ENCODE measurements around the gene GPR153. TPM values are rescaled to one million over a fixed set of nuclear protein-coding genes. Genes with fewer than 3 reads are reported as not detected.

The GPR153 gene
- polyA plus RNA-seq, 1 donor from 2014 or later = 26.9 TPM

DNA sequence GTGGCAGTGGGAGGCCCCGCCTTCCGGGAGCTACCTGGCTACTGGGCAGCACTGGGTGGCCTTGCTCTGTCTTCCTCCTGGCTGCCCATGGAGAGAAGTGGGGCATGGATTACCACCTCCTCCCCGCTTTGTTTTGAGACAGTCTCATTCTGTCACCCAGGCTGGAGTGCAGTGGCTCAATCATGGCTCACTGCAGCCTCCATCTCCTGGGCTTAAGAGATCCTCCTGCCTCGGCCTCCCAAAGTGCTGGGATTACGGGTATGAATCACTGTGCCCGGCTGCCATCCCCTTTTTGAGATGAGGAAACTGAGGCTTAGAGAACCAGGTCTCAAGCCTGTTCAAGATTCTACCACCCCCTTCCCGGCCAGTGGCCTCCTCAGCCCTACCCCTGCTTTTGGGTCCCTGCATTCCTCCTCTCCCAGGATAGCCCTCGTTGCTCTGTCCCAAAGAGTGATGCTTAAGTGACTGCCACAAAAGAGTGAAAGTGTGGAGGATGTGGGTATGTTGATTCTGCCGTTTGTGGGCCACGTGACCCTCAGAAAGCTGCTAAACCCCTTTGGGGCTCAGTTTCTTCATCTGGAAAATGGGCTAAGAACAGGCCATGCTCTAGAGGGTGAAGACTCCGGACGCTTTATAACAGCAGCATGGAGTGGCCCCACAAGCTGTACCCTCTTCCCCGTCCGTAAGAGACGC lies 9.1 kb downstream of the GPR153 start:
- Histone ChIP-seq H3K9me2 (ENCODE audit: insufficient read depth, low read length) (no peaks in the 10 kb centered on the region), H3K36me3 (ENCODE audit: insufficient read depth, low read length) (peaks cover 7% of the 10 kb centered on the region), H3K9ac (ENCODE audit: low read length) (no peak overlapping the region), H3K27me3 (ENCODE audit: insufficient read depth, low read depth, low read length) (peaks cover 20% of the 10 kb centered on the region), H2AFZ (ENCODE audit: low read depth, low read length) (no peak overlapping the region), H3K27ac (ENCODE audit: low read length) (no peak overlapping the region), H4K20me1 (ENCODE audit: insufficient read depth) (no peaks in the 10 kb centered on the region), H3F3A (ENCODE audit: insufficient read depth, low read length, poor library complexity, severe bottlenecking) (no peaks in the 10 kb centered on the region), H3K9me3 (ENCODE audit: low read length) (no peaks in the 10 kb centered on the region), H3K4me2 (ENCODE audit: low read length) (no peak overlapping the region), H3K79me2 (replicated peaks; ENCODE audit: insufficient read depth, low read length) (no peaks in the 10 kb centered on the region), H3K4me3 (ENCODE audit: low read length) (no peak overlapping the region)
- TF ChIP-seq POLR2AphosphoS5 (IDR thresholded peaks at IDR 0.05) = no peak
- no peak for TF ChIP-seq SMC3 (conservative IDR thresholded peaks at IDR 0.05; ENCODE audit: poor library complexity)
- TF ChIP-seq EP300 (conservative IDR thresholded peaks at IDR 0.05; ENCODE audit: poor library complexity, severe bottlenecking) = no peak
- TF ChIP-seq TAF1 (IDR thresholded peaks at IDR 0.05; ENCODE audit: low read depth) = no peak
- TF ChIP-seq EZH2 (IDR thresholded peaks at IDR 0.05; ENCODE audit: borderline replicate concordance, insufficient read depth, low read length, poor library complexity, severe bottlenecking) = no peak
- TF ChIP-seq, protein P1, sequence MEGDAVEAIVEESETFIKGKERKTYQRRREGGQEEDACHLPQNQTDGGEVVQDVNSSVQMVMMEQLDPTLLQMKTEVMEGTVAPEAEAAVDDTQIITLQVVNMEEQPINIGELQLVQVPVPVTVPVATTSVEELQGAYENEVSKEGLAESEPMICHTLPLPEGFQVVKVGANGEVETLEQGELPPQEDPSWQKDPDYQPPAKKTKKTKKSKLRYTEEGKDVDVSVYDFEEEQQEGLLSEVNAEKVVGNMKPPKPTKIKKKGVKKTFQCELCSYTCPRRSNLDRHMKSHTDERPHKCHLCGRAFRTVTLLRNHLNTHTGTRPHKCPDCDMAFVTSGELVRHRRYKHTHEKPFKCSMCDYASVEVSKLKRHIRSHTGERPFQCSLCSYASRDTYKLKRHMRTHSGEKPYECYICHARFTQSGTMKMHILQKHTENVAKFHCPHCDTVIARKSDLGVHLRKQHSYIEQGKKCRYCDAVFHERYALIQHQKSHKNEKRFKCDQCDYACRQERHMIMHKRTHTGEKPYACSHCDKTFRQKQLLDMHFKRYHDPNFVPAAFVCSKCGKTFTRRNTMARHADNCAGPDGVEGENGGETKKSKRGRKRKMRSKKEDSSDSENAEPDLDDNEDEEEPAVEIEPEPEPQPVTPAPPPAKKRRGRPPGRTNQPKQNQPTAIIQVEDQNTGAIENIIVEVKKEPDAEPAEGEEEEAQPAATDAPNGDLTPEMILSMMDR (IDR thresholded peaks at IDR 0.05; ENCODE audit: poor library complexity, severe bottlenecking) = no peak
- TF ChIP-seq, protein P2, sequence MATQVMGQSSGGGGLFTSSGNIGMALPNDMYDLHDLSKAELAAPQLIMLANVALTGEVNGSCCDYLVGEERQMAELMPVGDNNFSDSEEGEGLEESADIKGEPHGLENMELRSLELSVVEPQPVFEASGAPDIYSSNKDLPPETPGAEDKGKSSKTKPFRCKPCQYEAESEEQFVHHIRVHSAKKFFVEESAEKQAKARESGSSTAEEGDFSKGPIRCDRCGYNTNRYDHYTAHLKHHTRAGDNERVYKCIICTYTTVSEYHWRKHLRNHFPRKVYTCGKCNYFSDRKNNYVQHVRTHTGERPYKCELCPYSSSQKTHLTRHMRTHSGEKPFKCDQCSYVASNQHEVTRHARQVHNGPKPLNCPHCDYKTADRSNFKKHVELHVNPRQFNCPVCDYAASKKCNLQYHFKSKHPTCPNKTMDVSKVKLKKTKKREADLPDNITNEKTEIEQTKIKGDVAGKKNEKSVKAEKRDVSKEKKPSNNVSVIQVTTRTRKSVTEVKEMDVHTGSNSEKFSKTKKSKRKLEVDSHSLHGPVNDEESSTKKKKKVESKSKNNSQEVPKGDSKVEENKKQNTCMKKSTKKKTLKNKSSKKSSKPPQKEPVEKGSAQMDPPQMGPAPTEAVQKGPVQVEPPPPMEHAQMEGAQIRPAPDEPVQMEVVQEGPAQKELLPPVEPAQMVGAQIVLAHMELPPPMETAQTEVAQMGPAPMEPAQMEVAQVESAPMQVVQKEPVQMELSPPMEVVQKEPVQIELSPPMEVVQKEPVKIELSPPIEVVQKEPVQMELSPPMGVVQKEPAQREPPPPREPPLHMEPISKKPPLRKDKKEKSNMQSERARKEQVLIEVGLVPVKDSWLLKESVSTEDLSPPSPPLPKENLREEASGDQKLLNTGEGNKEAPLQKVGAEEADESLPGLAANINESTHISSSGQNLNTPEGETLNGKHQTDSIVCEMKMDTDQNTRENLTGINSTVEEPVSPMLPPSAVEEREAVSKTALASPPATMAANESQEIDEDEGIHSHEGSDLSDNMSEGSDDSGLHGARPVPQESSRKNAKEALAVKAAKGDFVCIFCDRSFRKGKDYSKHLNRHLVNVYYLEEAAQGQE (IDR thresholded peaks at IDR 0.05; ENCODE audit: borderline replicate concordance) = no peak
- no peak for TF ChIP-seq MXI1 (conservative IDR thresholded peaks at IDR 0.05; ENCODE audit: poor library complexity, severe bottlenecking)

DNA sequence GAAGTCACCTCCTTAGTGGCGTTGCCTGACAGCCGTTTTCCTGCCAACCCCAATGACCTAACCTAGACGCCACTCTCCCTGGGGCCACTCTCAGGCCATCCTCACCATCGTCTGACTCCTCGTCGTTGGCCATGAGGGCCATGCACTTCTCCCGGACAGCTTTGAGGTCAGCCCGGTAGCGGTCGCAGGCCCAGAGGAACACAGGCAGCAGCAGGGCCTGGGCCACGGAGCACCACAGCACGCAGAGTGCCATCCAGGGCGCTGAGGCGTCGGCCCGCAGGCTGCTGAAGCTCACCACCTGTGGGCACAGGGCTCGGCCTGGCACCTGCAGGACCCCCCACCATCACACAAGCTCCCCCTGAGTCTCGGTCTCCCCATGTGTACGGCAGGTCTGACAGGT lies 9.7 kb downstream of the GPR153 start:
- Histone ChIP-seq H4K20me1 (ENCODE audit: insufficient read depth) (no peaks in the 10 kb centered on the region), H3K9me2 (ENCODE audit: insufficient read depth, low read length) (no peaks in the 10 kb centered on the region), H3K4me3 (ENCODE audit: low read length) (no peak overlapping the region), H2AFZ (ENCODE audit: low read depth, low read length) (no peak overlapping the region), H3K27me3 (ENCODE audit: insufficient read depth, low read depth, low read length) (peaks cover 20% of the 10 kb centered on the region), H3K27ac (ENCODE audit: low read length) (no peak overlapping the region), H3K9ac (ENCODE audit: low read length) (no peak overlapping the region), H3F3A (ENCODE audit: insufficient read depth, low read length, poor library complexity, severe bottlenecking) (no peaks in the 10 kb centered on the region), H3K79me2 (replicated peaks; ENCODE audit: insufficient read depth, low read length) (no peaks in the 10 kb centered on the region), H3K4me2 (ENCODE audit: low read length) (no peak overlapping the region), H3K36me3 (ENCODE audit: insufficient read depth, low read length) (peaks cover 7% of the 10 kb centered on the region), H3K9me3 (ENCODE audit: low read length) (no peaks in the 10 kb centered on the region)
- TF ChIP-seq, protein P1 (IDR thresholded peaks at IDR 0.05; ENCODE audit: poor library complexity, severe bottlenecking) = no peak
- TF ChIP-seq SMC3 (conservative IDR thresholded peaks at IDR 0.05; ENCODE audit: poor library complexity) (no peak), TAF1 (IDR thresholded peaks at IDR 0.05; ENCODE audit: low read depth) (no peak), RAD21 (conservative IDR thresholded peaks at IDR 0.05) (no peak)
- TF ChIP-seq, protein P2 (IDR thresholded peaks at IDR 0.05; ENCODE audit: borderline replicate concordance) = no peak

Measured in neural cell (in vitro differentiated cells).